B cell (primary cell): ENCODE results near the gene CD6. TPM values are rescaled to one million over a fixed set of nuclear protein-coding genes. Genes with fewer than 3 reads are reported as not detected.

Experiments used
- ATAC-seq: fragments of 200-7000 bp; cut with Tn5 transposase; one replicate; pipeline ENCODE4 v1.10.0; 2021; ENCODE audit warnings: low read depth, mild to moderate bottlenecking, moderate number of reproducible peaks, moderate library complexity
- CTCF ChIA-PET: fragments of 350-600 bp; sonication (Branson Sonifier 250); formaldehyde crosslinking; loops from one replicate; lab custom pipeline; 2021; ENCODE audit warnings: antibody characterized with exemption, inconsistent platforms; lab: Charles Lee
- POLR2A ChIA-PET: fragments of 350-600 bp; sonication (Branson Sonifier 250); formaldehyde crosslinking; loops from one replicate; lab custom pipeline; 2021; ENCODE audit warnings: antibody characterized with exemption; lab: Charles Lee
- DNase-seq: peaks from one replicate; pipeline ENCODE4 v3.0.0; 2013
- H2AFZ ChIP-seq: 2 replicates; pipeline ENCODE4 v1.6.1; 2012; ENCODE audit warnings: mild to moderate bottlenecking, low read depth, low read length; ENCODE audit not compliant: insufficient read depth, poor library complexity, severe bottlenecking
- H3K27ac ChIP-seq, 2 donors: 1 replicate in 1 of 2; 2 replicates in 1 of 2; pipeline ENCODE4 v1.5.1; 2012 to 2013; ENCODE audit warnings: low read length in 2 of 2, mild to moderate bottlenecking in 2 of 2, moderate library complexity in 1 of 2
- H3K27me3 ChIP-seq, 4 experiments: fragments of 200-600 bp in 1 of 4; sonication (generic) in 1 of 4; replicated peaks in 1 of 4; 1 replicate in 2 of 4; 2 replicates in 2 of 4; pipeline versions ENCODE4 v1.6.1 to v1.7.0; 2013 to 2016; ENCODE audit warnings: low read length in 3 of 4, mild to moderate bottlenecking in 2 of 4, mixed read lengths in 1 of 4, moderate library complexity in 1 of 4; ENCODE audit not compliant: insufficient read depth in 4 of 4, control insufficient read depth in 3 of 4; ENCODE audit errors: control extremely low read depth in 1 of 4
- H3K36me3 ChIP-seq, 2 experiments: replicated peaks in 1 of 2; 1 replicate in 1 of 2; 2 replicates in 1 of 2; pipeline versions ENCODE4 v1.6.1 to v1.7.1; 2013; ENCODE audit warnings: low read length in 1 of 2; ENCODE audit not compliant: insufficient read depth in 2 of 2, control insufficient read depth in 1 of 2; ENCODE audit errors: control extremely low read depth in 1 of 2, extremely low read depth in 1 of 2
- H3K4me1 ChIP-seq, 2 donors: fragments of 200-600 bp in 1 of 2; sonication (generic) in 1 of 2; 1 replicate in 1 of 2; 2 replicates in 1 of 2; pipeline versions ENCODE4 v1.5.1 to v1.6.1; 2013 to 2017; ENCODE audit warnings: low read length in 2 of 2; ENCODE audit not compliant: control insufficient read depth in 2 of 2, insufficient read depth in 2 of 2
- H3K4me2 ChIP-seq: replicated peaks from 2 replicates; pipeline ENCODE3; 2012; ENCODE audit warnings: mild to moderate bottlenecking, low read depth, low read length; ENCODE audit not compliant: poor library complexity, severe bottlenecking
- H3K4me3 ChIP-seq, 5 experiments: fragments of 200-600 bp in 1 of 5; sonication (generic) in 1 of 5; 1 replicate in 3 of 5; 2 replicates in 2 of 5; pipeline versions ENCODE4 v1.5.1 to v1.7.0; 2011 to 2016; ENCODE audit warnings: low read length in 4 of 5, mild to moderate bottlenecking in 4 of 5, low read depth in 2 of 5, control low read depth in 1 of 5, moderate library complexity in 1 of 5; ENCODE audit not compliant: insufficient read depth in 1 of 5; ENCODE audit errors: control extremely low read depth in 1 of 5, extremely low read depth in 1 of 5
- H3K79me2 ChIP-seq: fragments of 200-600 bp; sonication (generic); one replicate; pipeline ENCODE4 v1.6.0; 2016; ENCODE audit warnings: low read length; ENCODE audit not compliant: control insufficient read depth, insufficient read depth
- H3K9ac ChIP-seq: fragments of 200-600 bp; sonication (generic); 2 replicates; pipeline ENCODE4 v1.6.1; 2017; ENCODE audit warnings: mild to moderate bottlenecking, low read length, moderate library complexity
- H3K9me3 ChIP-seq, 3 donors: one replicate each; pipeline versions ENCODE4 v1.6.1 to v1.7.1; 2013; ENCODE audit warnings: low read length in 2 of 3; ENCODE audit not compliant: control insufficient read depth in 2 of 3, insufficient read depth in 1 of 3; ENCODE audit errors: control extremely low read depth in 1 of 3
- H4K20me1 ChIP-seq: 2 replicates; pipeline ENCODE4 v1.6.0; 2012; ENCODE audit warnings: mild to moderate bottlenecking, low read length; ENCODE audit not compliant: insufficient read depth, control insufficient read depth, poor library complexity, severe bottlenecking
- H3K27ac Mint-ChIP-seq: one replicate; pipeline ENCODE4 v1.8.0; 2021; ENCODE audit warnings: mixed read lengths
- H3K27me3 Mint-ChIP-seq: one replicate; pipeline ENCODE4 v1.8.0; 2021; ENCODE audit warnings: mixed read lengths
- H3K4me1 Mint-ChIP-seq: one replicate; pipeline ENCODE4 v1.8.0; 2021; ENCODE audit warnings: mixed read lengths
- H3K4me3 Mint-ChIP-seq: one replicate; pipeline ENCODE4 v1.8.0; 2021; ENCODE audit warnings: mixed read lengths
- H3K9me3 Mint-ChIP-seq: one replicate; pipeline ENCODE4 v1.8.0; 2022; ENCODE audit warnings: mixed read lengths; ENCODE audit not compliant: insufficient read depth
- EZH2 ChIP-seq: IDR thresholded peaks from 2 replicates; pipeline ENCODE4 v1.6.1; 2012; ENCODE audit warnings: borderline replicate concordance, low read depth, mild to moderate bottlenecking, moderate library complexity, low read length; ENCODE audit not compliant: insufficient read depth, poor library complexity, severe bottlenecking
- WGBS: methylation state at CpG from one replicate; pipeline ENCODE4 v1.1.5; 2013; ENCODE audit warnings: missing lambda C conversion rate; ENCODE audit not compliant: insufficient coverage; 5-methylcytosine and 5-hydroxymethylcytosine counted together
- intact Hi-C: fragments of 100-400 bp; cut with micrococcal nuclease; formaldehyde crosslinking; loops from one replicate; pipeline ENCODE4 v1.10.0; 2022
- polyA plus RNA-seq: library from polyadenylated mRNA; depleted of rRNA; stranded (reverse); fragments of >200 nt; gene quantifications from 2 replicates; pipeline ENCODE4 v1.2.3, GENCODE V29; 2012
- total RNA-seq, 2 donors: library from RNA; stranded (reverse); fragments of 120-200 nt in 1 of 2; gene quantifications; 1 replicate in 1 of 2; 2 replicates in 1 of 2; pipeline versions ENCODE4 v1.2.3 to v1.2.4, GENCODE V29; 2013 to 2022
- TF ChIP-seq, protein P1 (sequence below): fragments of 200-600 bp; IDR thresholded peaks from one replicate; pipeline ENCODE4 v1.8.0; 2022; ENCODE audit warnings: antibody characterized with exemption, mild to moderate bottlenecking

The CD6 gene
- total and polyA plus RNA-seq, 2 donors (not counting 1 experiment from before 2014, with no cell fraction given): 9.3 to 13.6 TPM

GRCh38 chr11:60960405-60960804 is 11.1 kb upstream of the CD6 start:
- POLR2A ChIA-PET: no interaction called here

GRCh38 chr11:60964801-60965200 is 6.7 kb upstream of the CD6 start:
- Histone ChIP-seq H2AFZ (no peak overlapping the region), H3K79me2 (no peaks in the 10 kb centered on the region), H3K36me3 (no peaks in the 10 kb centered on the region), H3K27me3 (no peaks in the 10 kb centered on the region), H3K9me3 (peaks cover 0 to 4% (median 1%) of the 10 kb centered on the region in 3 donors), H3K4me1 (no peaks in the 10 kb centered on the region), H3K27ac (no peak overlapping the region), H4K20me1 (no peaks in the 10 kb centered on the region), H3K4me2 (no peak overlapping the region), H3K4me3 (no peak overlapping the region), H3K9ac (no peak overlapping the region)
- WGBS: 93% methylated on average over 6 of the region's 6 CpGs
- ATAC-seq (no peak), DNase-seq (no peak)
- Mint-ChIP-seq H3K9me3 (no peaks in the 10 kb centered on the region), H3K4me3 (no peak overlapping the region), H3K27ac (no peak overlapping the region), H3K4me1 (no peaks in the 10 kb centered on the region), H3K27me3 (peaks cover 5% of the 10 kb centered on the region)
- ChIA-PET POLR2A (no interaction called here), CTCF (interaction anchor here (0.6 to 1.1 kb wide), 3 partner anchors 52 to 164 kb away, joined by 3 to 4 read pairs (median 4); no protein-coding TSS in a partner anchor)
- TF ChIP-seq, protein P1, sequence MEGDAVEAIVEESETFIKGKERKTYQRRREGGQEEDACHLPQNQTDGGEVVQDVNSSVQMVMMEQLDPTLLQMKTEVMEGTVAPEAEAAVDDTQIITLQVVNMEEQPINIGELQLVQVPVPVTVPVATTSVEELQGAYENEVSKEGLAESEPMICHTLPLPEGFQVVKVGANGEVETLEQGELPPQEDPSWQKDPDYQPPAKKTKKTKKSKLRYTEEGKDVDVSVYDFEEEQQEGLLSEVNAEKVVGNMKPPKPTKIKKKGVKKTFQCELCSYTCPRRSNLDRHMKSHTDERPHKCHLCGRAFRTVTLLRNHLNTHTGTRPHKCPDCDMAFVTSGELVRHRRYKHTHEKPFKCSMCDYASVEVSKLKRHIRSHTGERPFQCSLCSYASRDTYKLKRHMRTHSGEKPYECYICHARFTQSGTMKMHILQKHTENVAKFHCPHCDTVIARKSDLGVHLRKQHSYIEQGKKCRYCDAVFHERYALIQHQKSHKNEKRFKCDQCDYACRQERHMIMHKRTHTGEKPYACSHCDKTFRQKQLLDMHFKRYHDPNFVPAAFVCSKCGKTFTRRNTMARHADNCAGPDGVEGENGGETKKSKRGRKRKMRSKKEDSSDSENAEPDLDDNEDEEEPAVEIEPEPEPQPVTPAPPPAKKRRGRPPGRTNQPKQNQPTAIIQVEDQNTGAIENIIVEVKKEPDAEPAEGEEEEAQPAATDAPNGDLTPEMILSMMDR: no peak
- TF ChIP-seq EZH2: no peak
- intact Hi-C loops: no loop called here

More at GRCh38 chr11:60960405-60960804, 11.1 kb upstream of the CD6 start:
- H3K4me1 ChIP-seq: peaks cover 0 to 7% of the 10 kb centered on the region in 2 donors
- Mint-ChIP-seq H3K9me3 (no peaks in the 10 kb centered on the region), H3K27ac (no peak overlapping the region), H3K4me1 (peaks cover 4% of the 10 kb centered on the region), H3K27me3 (peaks cover 5% of the 10 kb centered on the region), H3K4me3 (no peak overlapping the region)
- no peaks in the 10 kb centered on the region for H3K27me3 ChIP-seq
- no peaks in the 10 kb centered on the region for H3K9me3 ChIP-seq
- WGBS: 98% methylated on average over 7 of the region's 7 CpGs
- H3K4me2 ChIP-seq: no peak overlapping the region
- H3K36me3 ChIP-seq: no peaks in the 10 kb centered on the region
- intact Hi-C loops: no loop called here
- H4K20me1 ChIP-seq: no peaks in the 10 kb centered on the region
- H3K79me2 ChIP-seq: no peaks in the 10 kb centered on the region
- no peak for TF ChIP-seq EZH2
- TF ChIP-seq, protein P1: no peak
- no peak overlapping the region for H3K4me3 ChIP-seq
- no peak overlapping the region for H2AFZ ChIP-seq
- no peak overlapping the region for H3K27ac ChIP-seq
- no peak overlapping the region for H3K9ac ChIP-seq
- ATAC-seq: no peak
- no peak for DNase-seq
- CTCF ChIA-PET: interaction anchor here (2.8 kb wide), 1 partner anchor 10 kb away, joined by 12 read pairs; no protein-coding TSS in a partner anchor
